Fibroblast of skin of right quadriceps (primary cell): Measurements from ENCODE around the gene SLC16A10.
"Not testable (repeated sequence)": the region's sequence is repeated elsewhere in the genome, so short reads cannot be mapped to it uniquely, and the experiment has no call there.

Experiments used
- DNase-seq: peaks from one replicate; pipeline ENCODE4 v3.0.0-alpha.2; 2013

The SLC16A10 gene

DNA sequence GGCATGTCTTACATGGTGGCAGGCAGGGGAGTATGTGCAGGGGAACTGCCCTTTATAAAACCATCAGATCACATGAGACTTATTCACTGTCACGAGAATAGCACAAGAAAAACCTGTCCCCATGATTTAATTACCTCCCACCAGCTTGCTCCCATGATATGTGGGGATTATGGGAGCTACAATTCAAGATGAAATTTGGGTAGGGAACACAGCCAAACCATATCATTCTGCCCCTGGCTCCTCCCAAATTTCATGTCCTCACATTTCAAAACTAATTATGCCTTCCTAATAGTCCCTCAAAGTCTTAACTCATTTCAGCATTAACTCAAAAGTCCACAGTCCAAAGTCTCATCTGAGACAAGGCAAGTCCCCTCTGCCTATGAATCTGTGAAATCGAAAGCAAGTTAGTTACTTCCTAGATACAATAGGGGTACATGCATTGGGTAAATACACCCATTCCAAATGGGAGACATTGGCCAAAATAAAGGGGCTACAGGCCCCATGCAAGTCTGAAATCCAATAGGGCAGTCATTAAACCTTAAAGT lies 102.4 kb downstream of the SLC16A10 start:
- not testable (repeated sequence) for DNase-seq

- DNase-seq = no peak
Measured at GRCh38 chr6:111190637-111191036, 103.3 kb downstream of the SLC16A10 start.

- DNase-seq = not testable (repeated sequence)
Measured at GRCh38 chr6:111191136-111191535, 103.8 kb downstream of the SLC16A10 start.

- DNase-seq = no peak
Measured at GRCh38 chr6:111192911-111193555, 105.7 kb downstream of the SLC16A10 start.

GRCh38 chr6:111195656-111196055 lies 108.4 kb downstream of the SLC16A10 start:
- DNase-seq = no peak

DNA sequence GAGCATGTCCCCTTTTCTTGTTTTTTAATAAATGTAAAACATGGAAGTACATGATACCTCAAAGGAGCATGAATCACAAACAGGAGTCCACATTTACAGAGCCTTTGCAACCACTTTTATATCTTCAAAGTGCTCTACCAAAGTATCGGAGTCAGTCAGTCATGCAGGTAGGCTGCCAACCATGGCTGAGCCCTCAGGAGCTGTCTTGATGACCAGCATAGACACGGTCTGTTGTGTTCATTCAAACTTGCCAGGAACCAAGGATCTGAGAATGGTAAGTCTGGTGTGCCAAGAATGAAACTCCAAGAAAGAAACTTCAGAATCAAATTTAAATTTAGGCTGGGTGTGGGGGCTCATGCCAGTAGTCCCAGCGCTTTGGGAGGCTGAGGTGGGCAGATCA lies 111.5 kb downstream of the SLC16A10 start:
- no peak for DNase-seq

DNA sequence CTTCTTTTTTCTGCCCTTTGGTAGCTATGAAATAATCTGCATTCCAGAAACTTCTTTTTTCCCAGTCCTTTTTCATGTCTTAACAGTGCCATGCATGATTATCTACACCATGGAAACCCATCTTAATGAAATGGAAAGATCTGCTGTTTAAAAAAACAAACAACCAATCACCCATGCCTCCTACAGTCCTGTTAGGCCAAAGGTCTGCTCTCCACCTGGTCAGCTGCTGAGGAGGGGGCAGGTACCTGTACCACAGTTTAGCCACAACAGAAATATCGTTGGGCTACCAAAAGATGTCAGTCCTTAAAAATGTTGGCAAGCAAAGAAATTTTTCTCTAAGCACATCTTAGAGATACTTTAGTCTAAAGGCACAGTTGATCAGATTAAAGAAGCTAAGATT lies 112.6 kb downstream of the SLC16A10 start:
- DNase-seq = no peak

DNA sequence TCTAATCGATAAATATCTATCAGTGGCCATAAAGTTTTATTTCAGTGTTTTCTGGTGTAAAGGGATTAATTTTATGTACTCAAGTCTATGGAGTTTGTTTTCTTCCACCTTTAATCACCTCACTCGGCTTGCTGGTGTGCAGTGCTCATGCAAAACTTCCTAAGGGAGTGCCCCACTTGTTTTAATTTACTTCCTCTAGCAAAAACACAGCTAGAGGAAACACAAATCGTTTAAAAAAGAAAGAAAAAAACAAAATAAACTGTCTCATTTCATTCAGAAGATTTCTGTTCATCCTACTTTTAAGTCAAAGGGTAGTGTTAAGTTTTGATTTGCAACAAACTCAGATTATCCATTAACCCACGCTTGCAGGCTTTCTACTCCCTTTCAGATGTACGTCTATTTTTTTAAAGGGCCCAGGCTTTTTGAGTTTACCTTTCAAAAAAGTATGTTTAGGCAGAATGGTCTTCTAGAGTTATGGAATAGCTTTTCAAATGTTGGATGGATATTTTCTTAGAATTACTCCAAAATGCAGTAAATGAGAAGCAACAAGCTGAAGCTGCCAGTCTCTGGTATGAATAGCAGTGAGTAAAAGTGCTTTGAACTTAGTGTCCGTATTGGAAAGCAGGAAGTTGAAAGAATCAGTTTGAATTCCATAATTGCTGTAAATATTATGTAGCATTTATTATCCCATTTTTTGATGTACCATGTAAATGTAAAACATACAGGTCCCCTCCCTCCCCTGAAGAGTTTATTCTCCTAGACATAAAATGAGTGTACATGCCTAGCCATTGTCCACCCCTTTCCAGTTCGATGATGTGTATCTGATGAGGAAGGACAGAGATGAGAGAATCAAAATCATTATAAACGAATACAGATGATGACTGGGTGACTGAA lies 113.3 kb downstream of the SLC16A10 start:
- no peak for DNase-seq

DNA sequence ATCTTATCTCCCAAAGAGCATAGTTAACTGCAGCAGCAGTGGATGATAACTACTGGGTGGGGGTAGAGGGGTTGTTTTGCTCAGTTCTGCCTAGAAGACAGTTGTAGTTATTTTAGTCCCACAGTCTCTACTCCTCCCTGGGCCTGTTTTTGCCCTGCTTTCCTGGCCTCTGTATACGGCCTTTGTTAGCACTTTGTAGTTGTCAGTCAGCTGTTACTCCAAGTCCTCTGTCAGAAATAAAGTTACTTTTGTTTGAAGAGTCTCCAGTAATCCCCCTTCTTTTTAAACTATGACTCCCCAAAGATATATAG lies 113.9 kb downstream of the SLC16A10 start:
- DNase-seq = no peak

GRCh38 chr6:111201764-111202163 lies 114.5 kb downstream of the SLC16A10 start:
- no peak for DNase-seq

- DNase-seq = not testable (repeated sequence)
Measured at GRCh38 chr6:111203539-111203938, 116.2 kb downstream of the SLC16A10 start.

DNA sequence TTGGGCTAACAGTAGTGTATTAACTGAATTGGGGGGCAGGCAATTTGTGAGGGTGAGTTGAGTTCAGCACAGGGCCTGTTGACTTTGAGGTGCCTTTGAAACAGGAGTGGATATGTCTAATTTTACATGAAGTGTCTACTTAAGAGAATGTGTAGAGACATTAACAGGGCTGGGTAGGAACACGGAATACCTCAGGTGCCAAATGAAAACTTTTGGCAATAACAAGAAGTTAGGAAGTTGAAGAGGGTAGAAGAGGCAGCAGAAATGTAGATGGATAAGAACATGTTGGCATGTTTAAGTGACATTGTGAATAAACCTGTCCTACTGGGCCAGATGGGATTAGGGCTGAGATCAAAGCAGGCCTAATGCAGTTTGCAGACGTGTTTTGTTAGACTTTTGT lies 117.0 kb downstream of the SLC16A10 start:
- no peak for DNase-seq

DNA sequence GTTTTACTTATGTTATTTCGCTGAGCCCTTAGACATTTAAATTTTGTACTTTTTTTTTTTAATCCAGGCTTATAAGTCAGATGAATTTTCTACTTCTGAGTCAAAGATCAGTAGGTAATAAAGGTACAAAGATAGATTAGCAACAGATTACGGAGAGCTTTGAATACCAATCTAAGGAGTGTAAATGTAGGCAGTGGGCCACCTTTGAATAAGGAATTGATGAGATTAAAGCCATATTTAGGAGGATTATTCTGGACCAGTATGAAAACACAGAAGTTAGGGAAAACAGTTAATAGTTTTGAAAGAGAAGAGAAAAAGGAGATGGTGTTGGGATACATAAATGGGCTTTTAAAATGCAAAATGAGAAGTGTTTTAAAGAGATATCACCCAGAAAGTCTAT lies 117.6 kb downstream of the SLC16A10 start:
- no peak for DNase-seq

DNA sequence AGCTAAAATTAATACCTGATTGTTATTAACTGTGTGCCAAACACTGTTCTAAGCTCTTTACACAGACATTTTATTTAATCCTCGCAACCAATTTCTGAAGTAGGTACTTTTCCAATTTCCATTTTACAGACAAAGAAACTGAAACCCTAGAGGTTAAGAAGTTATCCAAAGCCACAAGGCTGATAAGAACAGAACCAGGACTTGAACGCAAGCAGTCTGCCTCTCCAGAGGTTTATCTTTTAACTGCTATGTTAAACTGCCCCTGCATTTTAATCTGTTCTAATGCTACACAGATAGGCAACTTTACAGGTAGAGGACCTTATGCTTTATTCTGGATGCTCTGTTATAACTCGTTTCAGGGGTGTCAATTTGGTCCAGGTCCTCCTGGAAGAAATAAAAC lies 118.2 kb downstream of the SLC16A10 start:
- no peak for DNase-seq

DNA sequence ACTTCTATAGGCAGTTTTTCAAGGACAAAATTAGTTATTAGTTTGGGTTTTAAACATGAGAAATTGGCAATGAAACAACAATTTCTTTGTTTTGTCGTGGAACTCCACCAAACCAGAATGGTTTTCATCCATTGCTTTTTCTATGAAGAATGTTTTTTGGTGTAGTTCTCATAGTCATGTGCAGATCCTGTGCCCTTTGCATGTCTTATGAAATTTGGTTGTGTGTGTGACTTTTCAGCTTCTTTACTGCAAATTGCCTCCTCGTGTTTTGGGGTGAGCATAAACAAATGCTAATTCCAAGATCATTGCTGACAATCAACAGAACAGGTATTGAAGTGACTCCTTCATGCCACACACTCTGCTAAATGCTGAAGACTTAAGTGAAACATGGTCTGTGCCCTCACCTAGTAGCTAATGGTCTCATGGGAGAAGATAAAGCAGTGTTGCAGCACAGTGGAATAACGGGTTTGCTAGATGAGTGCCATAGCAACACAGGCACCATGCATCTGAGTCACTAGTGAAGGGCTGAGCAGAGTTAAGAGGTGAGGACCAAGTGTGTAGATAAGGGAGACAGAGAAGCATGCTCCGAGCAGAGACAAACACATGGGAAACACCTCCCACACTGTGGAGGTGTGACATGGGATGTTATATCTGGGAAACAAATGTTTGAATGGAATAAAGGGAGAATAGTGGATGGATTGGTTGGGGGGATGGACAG lies 120.0 kb downstream of the SLC16A10 start:
- DNase-seq = no peak

GRCh38 chr6:111208933-111209332 lies 121.6 kb downstream of the SLC16A10 start:
- no peak for DNase-seq

DNA sequence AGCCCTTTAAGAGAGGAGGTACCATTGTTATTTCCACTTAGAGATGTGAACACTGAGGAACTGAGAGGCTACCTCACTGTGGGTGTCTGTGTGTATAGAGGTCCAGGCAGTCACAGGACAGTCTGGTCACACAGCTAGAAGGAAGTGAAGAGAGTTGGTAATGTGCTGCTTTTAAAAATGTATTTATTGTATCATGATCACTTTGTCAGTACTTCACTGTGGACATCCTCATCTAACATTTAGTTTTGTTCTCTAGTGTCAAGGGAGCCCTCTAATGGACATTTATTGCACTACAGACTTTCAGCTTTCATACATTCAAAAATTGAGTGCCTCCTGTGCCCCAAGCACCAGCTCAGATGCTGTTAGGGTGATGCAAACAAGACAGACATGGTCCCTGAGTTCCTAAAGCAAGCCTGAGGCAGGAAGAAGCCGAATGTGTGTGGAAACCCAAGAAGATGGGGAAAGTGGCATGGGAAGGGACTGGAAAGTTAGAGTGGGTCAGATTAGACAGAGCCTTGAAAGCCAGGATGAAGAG lies 123.0 kb downstream of the SLC16A10 start:
- peak; percentile 57 for DNase-seq

- DNase-seq = no peak
Measured at GRCh38 chr6:111211411-111212030, 124.2 kb downstream of the SLC16A10 start.

- no peak for DNase-seq
Measured at GRCh38 chr6:111212625-111213024, 125.3 kb downstream of the SLC16A10 start.

GRCh38 chr6:111215131-111215530 lies 127.8 kb downstream of the SLC16A10 start:
- DNase-seq = no peak

DNA sequence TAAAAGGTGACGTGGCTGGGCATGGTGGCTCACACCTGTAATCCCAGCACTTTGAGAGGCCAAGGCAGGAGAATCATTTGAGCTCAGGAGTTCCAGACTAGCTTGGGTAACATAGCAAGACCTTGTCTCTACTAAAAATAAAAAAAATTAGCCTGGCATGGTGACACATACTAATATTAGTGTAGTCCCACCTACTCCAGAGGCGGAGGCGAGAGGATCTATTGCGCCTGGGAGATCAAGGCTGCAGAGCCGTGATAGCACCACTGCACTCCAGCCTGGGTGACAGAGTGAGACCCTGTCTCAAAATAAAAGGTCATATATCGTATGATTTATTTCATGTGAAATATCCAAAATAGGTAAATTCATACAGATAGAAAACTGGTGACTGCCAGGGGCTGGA lies 132.5 kb downstream of the SLC16A10 start:
- DNase-seq = no peak

- DNase-seq = no peak
Measured at GRCh38 chr6:111220383-111221031, 133.2 kb downstream of the SLC16A10 start.
